Measurements from ENCODE around the gene ZNF281.
"Not testable (repeated sequence)": the region's sequence is repeated elsewhere in the genome, so short reads cannot be mapped to it uniquely, and the experiment has no call there.

Gene ZNF281, protein sequence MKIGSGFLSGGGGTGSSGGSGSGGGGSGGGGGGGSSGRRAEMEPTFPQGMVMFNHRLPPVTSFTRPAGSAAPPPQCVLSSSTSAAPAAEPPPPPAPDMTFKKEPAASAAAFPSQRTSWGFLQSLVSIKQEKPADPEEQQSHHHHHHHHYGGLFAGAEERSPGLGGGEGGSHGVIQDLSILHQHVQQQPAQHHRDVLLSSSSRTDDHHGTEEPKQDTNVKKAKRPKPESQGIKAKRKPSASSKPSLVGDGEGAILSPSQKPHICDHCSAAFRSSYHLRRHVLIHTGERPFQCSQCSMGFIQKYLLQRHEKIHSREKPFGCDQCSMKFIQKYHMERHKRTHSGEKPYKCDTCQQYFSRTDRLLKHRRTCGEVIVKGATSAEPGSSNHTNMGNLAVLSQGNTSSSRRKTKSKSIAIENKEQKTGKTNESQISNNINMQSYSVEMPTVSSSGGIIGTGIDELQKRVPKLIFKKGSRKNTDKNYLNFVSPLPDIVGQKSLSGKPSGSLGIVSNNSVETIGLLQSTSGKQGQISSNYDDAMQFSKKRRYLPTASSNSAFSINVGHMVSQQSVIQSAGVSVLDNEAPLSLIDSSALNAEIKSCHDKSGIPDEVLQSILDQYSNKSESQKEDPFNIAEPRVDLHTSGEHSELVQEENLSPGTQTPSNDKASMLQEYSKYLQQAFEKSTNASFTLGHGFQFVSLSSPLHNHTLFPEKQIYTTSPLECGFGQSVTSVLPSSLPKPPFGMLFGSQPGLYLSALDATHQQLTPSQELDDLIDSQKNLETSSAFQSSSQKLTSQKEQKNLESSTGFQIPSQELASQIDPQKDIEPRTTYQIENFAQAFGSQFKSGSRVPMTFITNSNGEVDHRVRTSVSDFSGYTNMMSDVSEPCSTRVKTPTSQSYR

DNA sequence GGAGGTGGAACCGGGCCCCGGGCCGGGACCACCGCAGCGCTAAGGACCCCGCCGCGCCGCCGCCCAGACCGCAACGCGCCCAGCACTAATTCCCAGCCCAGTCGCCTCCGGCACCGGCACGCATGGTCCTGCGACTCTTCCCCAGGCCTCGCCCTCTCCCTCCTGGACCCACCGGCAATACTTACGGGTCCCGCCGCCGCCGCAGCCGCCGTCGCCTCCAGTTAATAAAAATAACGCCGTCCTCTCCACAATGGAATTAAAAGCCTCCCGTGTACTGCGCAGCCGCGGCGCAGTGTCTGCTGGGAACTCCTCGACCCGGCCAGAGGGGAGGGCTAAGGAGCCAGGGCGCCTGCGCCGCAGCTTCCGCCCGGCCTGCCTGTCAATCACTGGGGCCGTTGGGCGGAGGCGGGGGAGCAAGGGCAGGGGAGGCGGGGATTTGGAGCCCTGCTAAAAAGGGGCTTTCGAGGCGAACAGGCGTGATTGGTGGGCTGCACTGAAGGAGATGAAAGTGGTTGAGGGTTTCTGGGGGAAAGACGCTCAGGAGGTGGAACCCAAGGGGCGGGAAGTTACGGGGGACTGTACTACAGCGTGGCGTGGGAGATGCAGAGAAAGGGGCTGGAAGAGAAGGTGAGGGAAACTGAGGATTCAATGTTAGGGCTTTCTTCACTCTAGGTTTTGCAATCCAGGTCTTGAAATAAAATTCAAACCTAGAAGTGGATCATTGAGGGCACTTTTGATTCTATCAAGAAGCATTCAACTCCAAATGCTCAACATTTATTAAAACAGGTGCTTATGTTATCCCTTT, at the start of gene ZNF281:
Gene ZNF281, minus strand, starts transcription at position 276 of the 805 bp plus-strand sequence. CDS start 331 bp downstream, outside the sequence.
- in situ Hi-C loops (cut with MboI; ENCODE audit: low sequenced_read_pairs): no loop called here

DNA sequence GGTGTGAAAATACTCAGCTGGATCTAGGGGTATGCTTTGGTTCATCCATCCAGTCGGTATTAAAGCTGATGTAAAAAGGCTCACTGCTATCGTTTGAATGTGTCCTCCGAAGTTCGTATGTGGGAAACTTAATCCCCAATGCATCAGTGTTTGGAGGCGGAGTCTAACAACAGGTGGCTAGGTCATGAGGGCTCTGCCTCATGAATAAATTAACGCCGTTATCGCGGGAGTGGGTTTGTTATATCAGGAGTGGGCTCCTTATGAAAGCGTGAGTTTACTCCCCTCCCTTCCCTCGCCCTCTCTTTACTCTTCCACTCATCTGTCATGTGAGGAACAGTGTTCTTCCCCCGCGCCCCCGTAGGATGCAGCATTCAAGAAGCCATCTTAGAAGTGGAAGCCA, 48.9 kb upstream of the ZNF281 start:
- in situ Hi-C loops (cut with MboI; ENCODE audit: low sequenced_read_pairs): no loop called here

DNA sequence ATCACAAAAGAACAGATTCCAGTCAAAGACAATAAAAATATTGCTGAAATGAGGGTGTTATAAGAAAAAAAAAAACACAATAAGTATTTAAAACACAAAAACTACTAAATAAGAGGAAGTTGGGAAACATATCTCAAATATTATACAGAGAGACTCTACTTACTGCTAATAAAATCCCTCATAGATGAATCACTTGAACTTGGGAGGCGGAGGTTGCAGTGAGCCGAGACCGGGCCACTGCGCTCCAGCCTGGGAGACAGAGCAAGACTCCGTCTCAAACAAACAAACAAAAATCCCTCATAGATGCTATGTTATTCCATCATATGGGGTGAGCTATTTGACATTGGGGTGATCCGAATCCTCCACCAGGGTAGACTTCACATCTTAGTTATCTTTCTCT, 48.0 kb upstream of the ZNF281 start:
- in situ Hi-C loops (cut with MboI; ENCODE audit: low sequenced_read_pairs): no loop called here

DNA sequence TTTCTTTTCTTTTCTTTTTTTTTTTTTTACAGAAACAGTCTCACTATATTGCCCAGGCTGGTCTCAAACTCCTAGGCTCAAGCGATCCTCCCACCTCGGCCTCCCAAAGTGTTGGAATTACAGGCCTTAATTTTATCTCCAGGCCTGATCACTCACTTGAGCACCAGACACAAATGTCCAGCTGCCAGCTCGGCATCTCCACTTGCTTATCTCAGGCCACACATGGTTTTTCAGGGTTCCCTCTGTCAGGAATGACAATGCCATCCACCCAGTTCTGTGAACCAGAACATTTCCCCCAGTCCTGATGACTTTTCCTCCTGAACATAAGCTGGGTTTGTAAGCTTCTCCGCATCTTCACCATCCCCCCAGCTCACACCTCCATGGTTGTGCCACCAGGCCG, 44.6 kb upstream of the ZNF281 start:
- in situ Hi-C loops (cut with MboI; ENCODE audit: low sequenced_read_pairs): no loop called here

DNA sequence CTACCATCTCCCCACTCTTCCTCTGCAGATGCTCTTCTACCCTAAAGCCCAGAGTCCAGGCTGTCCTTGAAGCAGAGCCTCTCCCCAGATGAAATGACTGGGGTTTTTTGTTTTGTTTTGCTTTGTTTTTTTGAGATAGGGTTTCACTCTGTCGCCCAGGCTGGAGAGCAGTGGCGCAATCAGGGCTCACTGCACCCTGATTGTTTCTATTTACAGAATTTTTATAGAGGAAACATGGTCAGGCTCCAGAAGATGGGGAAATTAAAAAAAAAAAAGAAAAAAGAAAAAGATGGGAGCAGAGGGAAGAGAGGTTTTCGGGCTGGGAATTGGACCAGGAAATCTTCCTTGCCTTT, 43.7 kb upstream of the ZNF281 start:
- in situ Hi-C loops (cut with MboI; ENCODE audit: low sequenced_read_pairs): no loop called here

DNA sequence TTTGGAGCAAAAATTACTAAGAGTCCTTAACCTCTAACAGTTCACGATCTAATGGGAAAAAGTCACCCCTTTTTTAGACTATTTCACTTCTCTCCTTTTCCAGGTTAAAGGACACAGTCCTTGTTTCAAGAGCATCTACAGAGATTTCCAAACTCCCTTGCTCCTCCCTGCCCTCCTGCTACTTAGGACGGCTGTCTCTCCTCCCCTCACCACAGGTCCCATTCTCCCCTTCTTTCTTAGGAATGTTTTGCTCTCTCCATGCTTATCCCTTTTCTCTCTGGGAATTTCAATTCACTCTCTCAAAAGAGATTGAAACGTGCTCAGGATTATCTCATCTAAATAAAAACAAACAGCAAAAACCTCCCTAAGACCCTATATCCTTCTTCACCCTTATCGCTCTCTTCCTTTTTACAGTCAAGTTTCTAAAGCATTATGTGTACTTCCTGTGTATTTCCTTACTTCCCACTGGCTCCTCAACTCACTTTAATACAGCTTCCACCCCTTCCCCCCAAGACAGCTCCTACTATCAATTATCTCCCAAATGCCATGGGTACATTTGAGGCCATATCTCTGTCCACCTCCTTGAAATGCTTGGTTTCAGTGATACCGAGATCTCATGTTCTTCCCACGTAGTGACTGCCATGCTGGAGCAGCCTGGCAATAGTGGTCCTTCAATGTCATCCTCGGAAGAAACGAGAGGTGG, 43.2 kb upstream of the ZNF281 start:
- in situ Hi-C loops (cut with MboI; ENCODE audit: low sequenced_read_pairs): no loop called here

DNA sequence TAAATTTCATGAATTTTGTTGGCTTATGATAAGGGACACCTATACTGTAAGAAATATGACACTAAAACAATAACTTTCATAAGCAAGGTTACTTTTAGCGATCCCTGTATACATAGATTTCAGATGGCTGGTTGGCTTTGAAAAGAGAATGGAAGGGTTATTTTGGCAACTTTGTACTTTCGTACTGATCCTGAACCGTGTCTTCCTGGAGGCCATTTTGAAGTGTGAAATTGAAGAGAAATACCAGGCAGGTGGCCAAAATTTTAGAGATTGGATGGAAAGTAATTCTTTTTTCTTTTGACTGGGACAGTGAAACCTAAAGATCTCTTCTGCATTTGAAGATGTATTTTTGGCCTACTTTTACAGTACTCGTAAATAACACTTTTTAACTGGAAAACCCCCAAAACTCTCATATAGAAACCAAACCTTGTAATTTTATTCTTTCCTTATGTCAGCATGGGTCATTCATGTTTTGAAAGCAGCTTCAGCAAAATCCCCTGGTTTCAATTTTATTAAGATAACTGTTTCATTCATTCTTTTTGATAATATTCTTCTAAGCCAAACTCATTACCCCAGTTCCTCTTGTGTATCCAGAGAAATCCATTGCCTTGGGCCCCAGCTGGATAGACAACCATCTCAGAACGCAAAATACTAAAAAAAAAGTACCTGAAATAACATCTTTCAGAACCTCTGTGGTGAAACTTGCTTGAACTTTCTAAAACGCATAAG, 38.4 kb upstream of the ZNF281 start:
- in situ Hi-C loops (cut with MboI; ENCODE audit: low sequenced_read_pairs): no loop called here

DNA sequence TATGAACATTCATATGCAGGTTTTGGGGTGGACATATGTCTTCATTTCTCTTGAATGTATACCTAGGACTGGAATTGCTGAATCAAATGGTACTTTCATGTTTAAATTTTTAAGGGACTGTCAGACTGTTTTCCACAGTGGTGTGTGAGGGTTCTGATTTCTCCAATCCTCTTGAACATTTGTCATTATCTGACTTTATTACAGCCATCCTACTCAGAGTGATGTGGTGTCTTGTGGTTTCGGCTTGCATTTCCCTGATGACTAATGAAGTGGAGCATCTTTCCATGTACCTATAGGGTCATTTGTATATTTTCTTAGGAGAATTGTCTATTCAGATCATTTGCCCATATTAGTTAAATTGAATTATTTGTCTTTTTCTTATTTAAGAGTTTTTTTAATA, 35.4 kb upstream of the ZNF281 start:
- in situ Hi-C loops (cut with MboI; ENCODE audit: low sequenced_read_pairs): no loop called here

DNA sequence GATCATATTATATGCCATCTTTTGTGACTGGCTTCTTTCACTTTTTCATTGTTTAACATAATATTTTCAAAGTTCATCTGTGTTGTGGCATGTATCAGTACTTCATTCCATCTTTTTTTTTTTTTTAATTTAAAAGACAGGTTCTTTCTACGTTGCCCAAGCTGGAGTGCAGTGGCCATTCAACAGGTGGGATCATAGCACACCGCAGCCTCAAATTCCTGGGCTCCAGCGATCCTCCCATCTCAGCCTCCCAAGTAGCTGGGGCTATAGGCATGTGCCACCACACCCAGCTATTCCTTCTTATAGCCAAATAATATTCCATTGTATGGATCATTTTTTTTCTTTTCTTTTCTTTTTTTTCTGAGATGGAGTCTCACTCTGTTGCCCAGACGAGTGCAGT, 34.6 kb upstream of the ZNF281 start:
- in situ Hi-C loops (cut with MboI; ENCODE audit: low sequenced_read_pairs): no loop called here

DNA sequence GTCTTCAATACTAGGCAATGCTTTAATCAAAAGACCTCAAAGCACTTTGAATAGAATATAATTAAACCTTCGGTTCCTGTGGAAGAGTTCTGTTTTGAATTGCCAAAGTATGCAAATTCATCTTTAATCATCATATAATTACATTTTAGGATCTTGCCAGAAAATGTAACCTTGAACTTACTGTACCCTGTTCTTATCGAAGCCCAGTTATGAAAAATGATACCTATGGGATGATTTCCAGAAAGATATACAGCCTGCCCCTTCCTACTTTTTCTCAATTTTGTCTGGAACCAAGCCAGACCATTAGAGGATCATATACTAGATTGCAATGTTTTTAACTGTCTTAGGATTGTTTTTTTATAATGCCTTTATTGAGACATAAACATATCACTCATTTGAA, 34.0 kb upstream of the ZNF281 start:
- in situ Hi-C loops (cut with MboI; ENCODE audit: low sequenced_read_pairs): no loop called here

DNA sequence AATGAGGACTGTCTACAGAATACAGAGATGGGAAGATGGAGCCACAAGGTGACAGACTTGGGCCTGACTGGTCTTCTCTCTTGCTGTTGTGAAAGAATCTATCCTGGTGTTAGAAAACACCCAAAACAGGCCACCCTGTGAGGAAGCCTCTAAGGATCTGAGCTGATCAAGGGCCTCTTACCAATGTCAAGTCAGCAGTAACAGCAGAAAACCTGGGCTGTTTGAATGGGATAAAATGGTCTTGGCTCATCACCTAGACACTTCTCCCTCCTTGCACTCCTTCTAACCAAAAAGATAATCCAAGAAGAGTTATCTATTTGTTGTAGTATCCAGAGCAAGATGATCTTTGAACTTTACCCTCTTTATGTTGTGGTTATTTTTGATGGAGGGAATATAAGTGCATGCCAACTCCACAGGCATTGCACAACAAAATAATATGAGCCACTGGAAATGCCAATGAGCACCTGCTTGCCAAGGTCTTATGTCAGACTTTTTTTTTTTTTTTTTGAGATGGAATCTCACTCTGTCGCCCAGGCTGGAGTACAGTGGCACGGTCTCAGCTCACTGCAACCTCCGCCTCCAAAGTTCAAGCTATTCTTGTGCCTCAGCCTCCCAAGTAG, 32.8 kb upstream of the ZNF281 start:
- in situ Hi-C loops (cut with MboI; ENCODE audit: low sequenced_read_pairs): no loop called here

DNA sequence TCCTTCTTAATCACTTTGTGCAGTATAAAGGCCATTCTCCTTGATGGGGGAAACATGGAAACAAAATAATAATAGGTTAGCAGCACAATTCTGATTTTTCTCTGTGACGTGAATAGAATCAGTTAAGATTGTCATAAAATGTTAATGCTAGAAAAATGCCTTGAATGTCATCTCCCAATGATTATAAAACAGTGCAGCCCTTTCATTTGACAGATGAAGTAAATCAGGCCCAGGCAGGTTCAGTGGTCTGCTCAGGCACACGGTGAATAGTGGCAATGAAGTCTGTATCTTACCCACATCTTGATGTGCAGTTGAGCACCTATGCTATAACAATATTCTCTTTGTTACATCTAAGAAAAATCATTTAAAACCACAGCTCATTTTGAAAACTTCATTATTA, 32.2 kb upstream of the ZNF281 start:
- in situ Hi-C loops (cut with MboI; ENCODE audit: low sequenced_read_pairs): no loop called here

DNA sequence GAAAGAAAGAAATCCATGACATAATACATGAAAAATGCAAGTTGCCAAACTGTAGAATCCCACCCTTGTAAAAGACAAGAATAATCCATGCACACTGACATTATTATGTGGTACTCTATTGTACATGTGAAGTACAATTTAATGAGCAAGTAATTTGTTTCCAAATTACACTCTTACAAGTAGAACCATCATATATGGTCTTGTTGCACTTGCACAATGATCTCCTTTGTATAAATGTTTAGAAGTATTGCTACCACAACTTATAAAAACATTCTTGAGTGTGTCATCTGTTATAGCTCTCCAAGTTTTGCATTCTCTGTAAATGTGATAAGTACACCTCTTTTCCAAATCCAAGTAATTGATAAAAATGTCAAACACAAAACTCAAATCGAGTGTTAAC, 29.1 kb upstream of the ZNF281 start:
- in situ Hi-C loops (cut with MboI; ENCODE audit: low sequenced_read_pairs): no loop called here

DNA sequence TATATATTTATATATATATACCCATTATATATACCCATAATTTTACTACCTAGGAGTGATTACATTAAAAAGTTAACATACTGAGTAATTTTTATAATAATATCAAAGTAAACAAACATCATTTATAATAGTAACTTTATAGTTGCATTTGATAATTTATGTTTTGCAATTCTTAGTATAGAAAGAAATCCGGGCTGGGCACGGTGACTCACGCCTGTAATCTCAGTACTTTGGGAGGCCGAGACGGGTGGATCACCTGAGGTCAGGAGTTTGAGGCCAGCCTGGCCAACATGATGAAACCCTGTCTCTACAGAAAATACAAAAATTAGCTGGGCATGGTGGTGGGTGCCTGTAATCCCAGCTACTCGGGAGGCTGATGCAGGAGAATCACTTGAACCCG, 28.6 kb upstream of the ZNF281 start:
- in situ Hi-C loops (cut with MboI; ENCODE audit: low sequenced_read_pairs): not testable (repeated sequence)

DNA sequence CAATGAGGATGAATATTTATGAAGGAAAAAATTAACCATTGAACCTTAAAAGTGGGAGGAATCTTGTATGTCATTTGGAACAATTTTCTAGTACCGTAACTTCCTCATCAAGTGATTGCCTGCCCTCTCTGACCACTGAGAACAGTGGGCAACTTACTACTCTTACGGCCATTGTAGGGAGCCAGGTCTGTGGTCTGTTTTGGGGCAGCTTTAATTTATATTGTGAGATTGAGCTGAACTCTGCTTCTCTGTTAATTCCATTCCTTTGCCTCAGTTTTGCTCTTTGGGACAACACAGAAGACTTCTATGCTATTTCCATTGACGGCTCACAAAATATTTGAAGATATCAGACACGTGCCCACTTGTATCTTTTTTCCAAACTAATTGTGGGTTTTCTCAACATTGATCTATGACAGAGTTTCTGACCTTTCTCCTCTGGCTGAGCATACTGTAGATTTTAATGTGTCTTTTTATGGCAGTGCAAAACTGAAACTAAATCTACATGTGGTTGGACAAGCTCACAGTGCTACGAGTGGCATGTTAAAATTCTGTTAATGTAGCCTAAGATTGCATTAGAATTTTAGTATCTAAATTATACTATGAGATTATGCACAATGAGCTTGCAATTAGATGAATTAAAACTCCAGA, 27.8 kb upstream of the ZNF281 start:
- in situ Hi-C loops (cut with MboI; ENCODE audit: low sequenced_read_pairs): no loop called here

DNA sequence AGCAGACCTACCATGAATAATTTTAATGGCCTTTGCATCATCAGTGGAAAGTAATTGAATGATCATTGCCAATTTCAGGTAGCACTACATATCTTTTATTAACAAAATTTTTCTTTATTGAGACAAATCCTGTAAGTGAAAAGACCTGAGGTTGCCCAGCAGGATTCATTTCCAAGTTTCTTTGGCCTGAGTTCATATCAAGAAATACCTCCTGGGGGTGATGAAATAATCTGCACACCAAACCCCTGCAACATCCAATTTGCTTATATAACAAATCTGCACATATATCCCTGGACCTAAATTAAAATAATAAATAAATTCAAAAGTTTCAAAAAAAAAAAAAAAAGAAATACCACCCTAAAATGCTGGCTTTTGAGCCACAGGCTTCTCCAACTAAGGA, 27.3 kb upstream of the ZNF281 start:
- in situ Hi-C loops (cut with MboI; ENCODE audit: low sequenced_read_pairs): no loop called here

DNA sequence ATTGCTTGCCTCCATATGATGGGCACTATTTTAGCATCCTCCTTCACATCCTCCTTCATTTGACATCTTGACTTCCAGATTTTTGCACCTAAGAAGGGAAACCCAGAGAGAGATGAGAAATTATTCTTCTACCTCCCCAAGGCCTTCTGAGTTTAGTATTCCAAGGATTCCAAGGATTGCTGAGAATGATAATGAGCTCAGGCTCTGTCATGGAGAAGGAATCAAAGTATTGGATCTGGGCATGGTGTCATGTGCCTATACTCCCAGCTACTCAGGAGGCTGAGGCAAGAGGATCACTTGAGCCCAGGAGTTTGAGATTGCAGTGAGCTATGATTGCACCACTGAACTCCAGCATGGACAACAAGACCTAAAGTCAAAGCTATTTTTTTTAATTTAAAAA, 26.6 kb upstream of the ZNF281 start:
- in situ Hi-C loops (cut with MboI; ENCODE audit: low sequenced_read_pairs): no loop called here

DNA sequence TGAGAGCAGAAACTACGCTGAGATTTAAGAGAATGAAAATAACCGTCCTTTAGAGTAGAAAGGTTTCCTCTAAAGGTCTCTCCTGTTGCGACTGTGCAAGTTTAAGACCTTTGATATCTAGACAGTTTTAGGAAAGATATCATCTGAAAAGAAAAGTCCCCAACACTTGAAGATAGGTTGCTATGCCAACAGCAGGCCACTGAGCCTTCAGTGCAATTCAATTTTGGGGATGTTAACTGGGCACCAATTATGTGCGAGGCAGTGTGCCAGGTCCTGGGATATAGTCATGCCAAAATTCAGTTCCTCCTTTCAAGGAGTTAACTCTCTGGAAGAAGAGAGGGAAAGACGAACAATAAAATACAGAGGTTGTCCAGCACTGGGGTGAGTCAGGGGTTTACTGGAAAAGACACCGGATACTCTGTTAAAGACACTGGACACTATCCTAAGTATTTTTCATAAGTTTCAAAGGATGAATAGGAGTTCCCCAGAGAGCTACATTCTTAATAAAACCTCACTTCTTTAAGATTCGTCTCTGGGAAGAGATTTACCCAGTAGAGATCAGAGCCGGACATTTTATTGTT, 25.5 kb upstream of the ZNF281 start:
- in situ Hi-C loops (cut with MboI; ENCODE audit: low sequenced_read_pairs): no loop called here

DNA sequence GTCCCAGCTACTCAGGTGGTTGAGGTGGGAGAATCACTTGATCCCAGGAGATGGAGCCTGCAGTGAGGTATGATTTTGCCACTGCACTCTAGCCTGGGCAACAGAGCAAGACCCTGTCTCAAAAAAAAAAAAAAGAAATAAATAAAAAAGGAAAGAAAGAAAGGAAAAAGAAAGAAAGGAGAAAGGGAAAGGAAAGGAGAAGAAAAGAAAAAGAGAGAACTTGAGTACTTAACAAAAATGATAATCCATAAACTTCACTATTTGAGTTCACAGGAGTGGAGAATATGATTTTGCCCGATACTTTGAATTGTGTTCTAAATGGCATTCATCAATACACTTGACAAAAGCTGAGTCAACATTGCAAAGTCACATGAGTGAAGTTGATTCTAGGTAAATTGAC, 23.8 kb upstream of the ZNF281 start:
- in situ Hi-C loops (cut with MboI; ENCODE audit: low sequenced_read_pairs): no loop called here

All from hTERT RPE-1 (cell line).